ENCODE results near the gene SMIM10L2A.
"Not testable (repeated sequence)": the region's sequence is repeated elsewhere in the genome, so short reads cannot be mapped to it uniquely, and the experiment has no call there.

DNA sequence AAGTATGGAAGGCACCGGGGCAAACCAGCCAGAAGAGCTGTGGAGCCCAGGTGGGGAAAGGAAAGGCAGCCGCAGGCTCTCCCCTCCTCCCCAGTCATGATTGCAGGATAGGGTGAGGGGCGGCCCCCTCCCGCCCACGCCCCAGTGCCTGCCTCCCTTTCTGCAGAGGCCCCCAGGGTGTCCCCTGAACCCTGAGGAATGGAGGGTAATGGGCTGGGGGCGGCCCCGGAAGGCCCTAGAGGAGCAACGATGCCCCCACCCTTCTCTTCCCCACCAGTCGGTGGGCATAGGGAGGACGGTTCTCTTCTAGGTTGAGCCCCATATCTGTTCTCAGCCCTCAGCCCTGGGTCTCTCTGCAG is 1.0 kb downstream of the SMIM10L2A start:
- TF ChIP-seq ARNT (IDR thresholded peaks at IDR 0.05); FOXA1 (IDR thresholded peaks at IDR 0.05); BHLHE40 (IDR thresholded peaks at IDR 0.05; ENCODE audit: borderline replicate concordance); FOXM1 (IDR thresholded peaks at IDR 0.05; ENCODE audit: borderline replicate concordance); CTBP1 (IDR thresholded peaks at IDR 0.05; ENCODE audit: borderline replicate concordance); HDGF (IDR thresholded peaks at IDR 0.05; ENCODE audit: borderline replicate concordance); SP1 (IDR thresholded peaks at IDR 0.05); NFRKB (IDR thresholded peaks at IDR 0.05); SUZ12 (IDR thresholded peaks at IDR 0.05); ZNF384 (IDR thresholded peaks at IDR 0.05); TARDBP (IDR thresholded peaks at IDR 0.05); FOXK2 (IDR thresholded peaks at IDR 0.05); LEF1 (IDR thresholded peaks at IDR 0.05; ENCODE audit: borderline replicate concordance): not testable (repeated sequence)
- TF ChIP-seq, protein P1, sequence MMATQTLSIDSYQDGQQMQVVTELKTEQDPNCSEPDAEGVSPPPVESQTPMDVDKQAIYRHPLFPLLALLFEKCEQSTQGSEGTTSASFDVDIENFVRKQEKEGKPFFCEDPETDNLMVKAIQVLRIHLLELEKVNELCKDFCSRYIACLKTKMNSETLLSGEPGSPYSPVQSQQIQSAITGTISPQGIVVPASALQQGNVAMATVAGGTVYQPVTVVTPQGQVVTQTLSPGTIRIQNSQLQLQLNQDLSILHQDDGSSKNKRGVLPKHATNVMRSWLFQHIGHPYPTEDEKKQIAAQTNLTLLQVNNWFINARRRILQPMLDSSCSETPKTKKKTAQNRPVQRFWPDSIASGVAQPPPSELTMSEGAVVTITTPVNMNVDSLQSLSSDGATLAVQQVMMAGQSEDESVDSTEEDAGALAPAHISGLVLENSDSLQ (IDR thresholded peaks at IDR 0.05), result not testable (repeated sequence)

Measured in HEK293T (cell line).